Uterus (tissue), 4 donors: ENCODE measurements around the gene SPHK2. TPM values are rescaled to one million over a fixed set of nuclear protein-coding genes. Genes with fewer than 3 reads are reported as not detected.

Source experiments
- DNase-seq, 2 donors: peaks; one replicate each; pipeline ENCODE4 v3.0.0-alpha.2; 2019 to 2020
- H3K27ac ChIP-seq, 2 donors: fragments of 200-600 bp; sonication (generic); 1 replicate in 1 of 2; 2 replicates in 1 of 2; pipeline ENCODE4 v1.5.1; 2016 to 2018
- H3K27me3 ChIP-seq, 2 donors: fragments of 200-600 bp; sonication (generic); one replicate each; pipeline ENCODE4 v1.5.1; 2018 to 2019; ENCODE audit warnings: control low read depth in 1 of 2
- H3K36me3 ChIP-seq, 2 donors: fragments of 200-600 bp; sonication (generic); one replicate each; pipeline ENCODE4 v1.5.1; 2019; ENCODE audit warnings: control low read depth in 1 of 2
- H3K4me1 ChIP-seq, 2 donors: fragments of 200-600 bp; sonication (generic); one replicate each; pipeline ENCODE4 v1.5.1; 2018 to 2019; ENCODE audit warnings: control low read depth in 1 of 2
- H3K4me3 ChIP-seq, 2 donors: fragments of 200-600 bp; sonication (generic); 1 replicate in 1 of 2; 2 replicates in 1 of 2; pipeline ENCODE4 v1.5.1; 2018 to 2019; ENCODE audit warnings: mild to moderate bottlenecking in 1 of 2
- H3K9me3 ChIP-seq, 2 donors: fragments of 200-600 bp; sonication (generic); one replicate each; pipeline ENCODE4 v1.5.1; 2019; ENCODE audit warnings: control low read depth in 1 of 2
- POLR2A ChIP-seq, 2 donors: fragments of 450-650 bp; IDR thresholded peaks; one replicate each; pipeline ENCODE4 v1.6.1; 2016; ENCODE audit warnings: antibody characterized with exemption in 2 of 2, mild to moderate bottlenecking in 1 of 2, moderate library complexity in 1 of 2
- intact Hi-C: fragments of 100-400 bp; cut with DNase I; formaldehyde crosslinking; loops from one replicate; pipeline ENCODE4 v1.15.1; 2023; ENCODE audit warnings: low total_unique reads
- total RNA-seq, 4 donors: library from RNA; depleted of rRNA in 3 of 4; stranded (reverse); fragments of >200 nt in 3 of 4; gene quantifications; one replicate each; pipeline versions ENCODE4 v1.1.0 to v1.2.4, GENCODE V29; 2014 to 2023
- TF ChIP-seq, protein P1 (sequence below), 4 experiments: fragments of 200-600 bp in 2 of 4; fragments of 450-650 bp in 2 of 4; sonication (generic) in 2 of 4; IDR thresholded peaks; one replicate each; pipeline ENCODE4 v1.5.1; 2016 to 2019; ENCODE audit warnings: antibody characterized with exemption in 4 of 4, mild to moderate bottlenecking in 2 of 4, moderate library complexity in 1 of 4
- donor health status: DM: yes; HTN: yes; CAD: no.

The SPHK2 gene
- total RNA-seq, 4 donors from 2014 or later: 10.0 to 27.2 (median 21.7) TPM

- peak overlapping the region; percentile 86 to 88 for H3K27ac ChIP-seq
- no peak for DNase-seq
- H3K4me1 ChIP-seq: peaks cover 8 to 15% of the 10 kb centered on the region in 2 donors
- no peaks in the 10 kb centered on the region for H3K36me3 ChIP-seq
- H3K27me3 ChIP-seq: no peaks in the 10 kb centered on the region
- no peaks in the 10 kb centered on the region for H3K9me3 ChIP-seq
- H3K4me3 ChIP-seq: peak overlapping the region; percentile 84 to 88
- TF ChIP-seq, protein P1, sequence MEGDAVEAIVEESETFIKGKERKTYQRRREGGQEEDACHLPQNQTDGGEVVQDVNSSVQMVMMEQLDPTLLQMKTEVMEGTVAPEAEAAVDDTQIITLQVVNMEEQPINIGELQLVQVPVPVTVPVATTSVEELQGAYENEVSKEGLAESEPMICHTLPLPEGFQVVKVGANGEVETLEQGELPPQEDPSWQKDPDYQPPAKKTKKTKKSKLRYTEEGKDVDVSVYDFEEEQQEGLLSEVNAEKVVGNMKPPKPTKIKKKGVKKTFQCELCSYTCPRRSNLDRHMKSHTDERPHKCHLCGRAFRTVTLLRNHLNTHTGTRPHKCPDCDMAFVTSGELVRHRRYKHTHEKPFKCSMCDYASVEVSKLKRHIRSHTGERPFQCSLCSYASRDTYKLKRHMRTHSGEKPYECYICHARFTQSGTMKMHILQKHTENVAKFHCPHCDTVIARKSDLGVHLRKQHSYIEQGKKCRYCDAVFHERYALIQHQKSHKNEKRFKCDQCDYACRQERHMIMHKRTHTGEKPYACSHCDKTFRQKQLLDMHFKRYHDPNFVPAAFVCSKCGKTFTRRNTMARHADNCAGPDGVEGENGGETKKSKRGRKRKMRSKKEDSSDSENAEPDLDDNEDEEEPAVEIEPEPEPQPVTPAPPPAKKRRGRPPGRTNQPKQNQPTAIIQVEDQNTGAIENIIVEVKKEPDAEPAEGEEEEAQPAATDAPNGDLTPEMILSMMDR (IDR thresholded peaks at IDR 0.05): no peak
- TF ChIP-seq POLR2A (IDR thresholded peaks at IDR 0.05): no peak
- intact Hi-C loops: loop anchor here (10.0 kb wide), 2 partner anchors 124 to 1134 kb away; partner anchors contain the start of gene KPTN
These were observed 909 bp upstream of the SPHK2 start for GRCh38 chr19:48618278-48618915.

GRCh38 chr19:48619692-48620585, 633 bp downstream of the SPHK2 start:
- no peaks in the 10 kb centered on the region for H3K36me3 ChIP-seq
- H3K4me3 ChIP-seq: peak overlapping the region; percentile 49 to 88
- intact Hi-C loops: loop anchor here (10.0 kb wide), 2 partner anchors 125 to 1135 kb away; partner anchors contain the start of gene KPTN
- TF ChIP-seq, protein P1 (IDR thresholded peaks at IDR 0.05): peak in 1 of 4 experiments; percentile 2
- TF ChIP-seq POLR2A (IDR thresholded peaks at IDR 0.05): no peak
- DNase-seq: no peak
- peak overlapping the region; percentile 90 to 98 for H3K27ac ChIP-seq
- H3K4me1 ChIP-seq: peaks cover 8 to 23% of the 10 kb centered on the region in 2 donors
- H3K27me3 ChIP-seq: no peaks in the 10 kb centered on the region
- H3K9me3 ChIP-seq: no peaks in the 10 kb centered on the region

DNA sequence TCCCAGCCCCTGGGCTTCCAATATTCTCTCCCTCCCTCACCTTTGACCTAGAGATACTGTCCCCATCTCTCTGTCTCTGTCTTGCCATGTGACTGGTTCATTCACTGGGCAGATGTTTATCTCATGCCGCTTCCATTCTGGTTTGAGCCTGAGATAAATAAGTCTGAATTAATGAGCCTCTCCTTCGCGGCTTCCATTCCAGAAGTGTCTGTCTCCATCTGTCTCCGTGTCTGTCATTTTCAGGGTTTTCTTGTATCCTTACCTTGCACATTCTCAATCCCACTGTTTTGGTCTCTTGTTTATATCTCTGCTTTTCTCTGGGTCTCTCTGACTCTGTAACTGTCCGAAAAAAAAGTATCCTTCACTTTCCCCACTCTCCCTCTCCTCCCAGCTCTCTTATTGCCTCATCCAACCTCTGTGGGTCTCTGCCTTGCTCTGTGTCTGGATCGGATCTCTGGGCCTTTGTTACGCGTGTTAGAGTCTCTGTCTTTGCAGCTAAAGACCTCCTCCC, 4.3 kb downstream of the SPHK2 start:
- Histone ChIP-seq H3K4me3 (peak overlapping the region in 1 of 2 donors; percentile 5), H3K9me3 (no peaks in the 10 kb centered on the region), H3K4me1 (peaks cover 0 to 13% of the 10 kb centered on the region in 2 donors), H3K27ac (peak overlapping the region; percentile 82 to 83), H3K36me3 (no peaks in the 10 kb centered on the region), H3K27me3 (no peaks in the 10 kb centered on the region)
- TF ChIP-seq, protein P1 (IDR thresholded peaks at IDR 0.05): no peak
- no peak for TF ChIP-seq POLR2A (IDR thresholded peaks at IDR 0.05)
- no peak for DNase-seq
- intact Hi-C loops: no loop called here

GRCh38 chr19:48624067-48624594, 4.8 kb downstream of the SPHK2 start:
- no peaks in the 10 kb centered on the region for H3K27me3 ChIP-seq
- peak overlapping the region; percentile 38 to 48 for H3K4me3 ChIP-seq
- peak; percentile 98 for DNase-seq
- intact Hi-C loops: no loop called here
- peaks cover 0 to 13% of the 10 kb centered on the region in 2 donors for H3K4me1 ChIP-seq
- TF ChIP-seq, protein P1 (IDR thresholded peaks at IDR 0.05): no peak
- peak; percentile 31 to 39 for TF ChIP-seq POLR2A (IDR thresholded peaks at IDR 0.05)
- peak overlapping the region; percentile 82 to 87 for H3K27ac ChIP-seq
- H3K9me3 ChIP-seq: no peaks in the 10 kb centered on the region
- no peaks in the 10 kb centered on the region for H3K36me3 ChIP-seq
